ENCODE results near the gene ANAPC2.

DNA sequence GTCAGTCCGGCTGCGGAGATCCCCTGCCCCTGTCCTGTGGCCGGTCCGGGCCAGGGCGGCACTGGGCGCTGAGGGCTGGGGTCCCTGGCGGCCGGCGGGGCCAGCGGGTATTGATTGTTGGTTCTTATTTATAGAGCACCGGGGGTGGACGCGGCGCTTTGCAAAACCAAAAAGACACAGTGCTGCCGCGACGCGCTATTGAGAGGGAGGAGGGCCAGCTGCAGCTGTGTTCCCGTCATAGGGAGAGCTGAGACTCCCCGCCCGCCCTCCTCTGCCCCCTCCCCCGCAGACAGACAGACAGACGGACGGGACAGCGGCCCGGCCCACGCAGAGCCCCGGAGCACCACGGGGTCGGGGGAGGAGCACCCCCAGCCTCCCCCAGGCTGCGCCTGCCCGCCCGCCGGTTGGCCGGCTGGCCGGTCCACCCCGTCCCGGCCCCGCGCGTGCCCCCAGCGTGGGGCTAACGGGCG is 21.0 kb downstream of the ANAPC2 start:
- no peak for TF ChIP-seq POLR2A (IDR thresholded peaks at IDR 0.05)
- TF ChIP-seq, protein P1, sequence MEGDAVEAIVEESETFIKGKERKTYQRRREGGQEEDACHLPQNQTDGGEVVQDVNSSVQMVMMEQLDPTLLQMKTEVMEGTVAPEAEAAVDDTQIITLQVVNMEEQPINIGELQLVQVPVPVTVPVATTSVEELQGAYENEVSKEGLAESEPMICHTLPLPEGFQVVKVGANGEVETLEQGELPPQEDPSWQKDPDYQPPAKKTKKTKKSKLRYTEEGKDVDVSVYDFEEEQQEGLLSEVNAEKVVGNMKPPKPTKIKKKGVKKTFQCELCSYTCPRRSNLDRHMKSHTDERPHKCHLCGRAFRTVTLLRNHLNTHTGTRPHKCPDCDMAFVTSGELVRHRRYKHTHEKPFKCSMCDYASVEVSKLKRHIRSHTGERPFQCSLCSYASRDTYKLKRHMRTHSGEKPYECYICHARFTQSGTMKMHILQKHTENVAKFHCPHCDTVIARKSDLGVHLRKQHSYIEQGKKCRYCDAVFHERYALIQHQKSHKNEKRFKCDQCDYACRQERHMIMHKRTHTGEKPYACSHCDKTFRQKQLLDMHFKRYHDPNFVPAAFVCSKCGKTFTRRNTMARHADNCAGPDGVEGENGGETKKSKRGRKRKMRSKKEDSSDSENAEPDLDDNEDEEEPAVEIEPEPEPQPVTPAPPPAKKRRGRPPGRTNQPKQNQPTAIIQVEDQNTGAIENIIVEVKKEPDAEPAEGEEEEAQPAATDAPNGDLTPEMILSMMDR (IDR thresholded peaks at IDR 0.05 in 4 of 5, conservative IDR thresholded peaks at IDR 0.05 in 1 of 5) = no peak

All from gastrocnemius medialis (tissue), 4 donors.